ENCODE data around the gene CCDC124.
"Not testable (repeated sequence)": the region's sequence is repeated elsewhere in the genome, so short reads cannot be mapped to it uniquely, and the experiment has no call there.

Gene CCDC124

DNA sequence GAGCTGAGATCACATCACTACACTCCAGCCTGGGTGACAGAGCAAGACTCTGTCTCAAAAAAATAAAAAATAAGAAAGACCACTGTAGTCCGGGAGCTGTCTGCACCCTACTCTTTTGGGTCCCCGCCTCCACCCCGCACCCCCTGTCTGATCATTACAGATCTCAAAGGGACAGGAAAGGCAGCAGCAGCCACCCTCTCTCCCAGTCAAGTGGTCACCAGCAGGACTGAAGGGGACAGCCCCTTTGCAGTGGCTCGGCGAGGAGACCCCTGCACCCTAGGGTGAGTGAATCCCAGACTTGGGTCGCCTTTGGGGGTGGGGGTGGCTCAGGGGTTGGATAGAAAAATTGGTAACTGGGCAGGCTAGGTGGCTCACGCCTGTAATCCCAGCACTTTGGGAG lies 21.6 kb downstream of the CCDC124 start:
- DNase-seq, result no peak

DNA sequence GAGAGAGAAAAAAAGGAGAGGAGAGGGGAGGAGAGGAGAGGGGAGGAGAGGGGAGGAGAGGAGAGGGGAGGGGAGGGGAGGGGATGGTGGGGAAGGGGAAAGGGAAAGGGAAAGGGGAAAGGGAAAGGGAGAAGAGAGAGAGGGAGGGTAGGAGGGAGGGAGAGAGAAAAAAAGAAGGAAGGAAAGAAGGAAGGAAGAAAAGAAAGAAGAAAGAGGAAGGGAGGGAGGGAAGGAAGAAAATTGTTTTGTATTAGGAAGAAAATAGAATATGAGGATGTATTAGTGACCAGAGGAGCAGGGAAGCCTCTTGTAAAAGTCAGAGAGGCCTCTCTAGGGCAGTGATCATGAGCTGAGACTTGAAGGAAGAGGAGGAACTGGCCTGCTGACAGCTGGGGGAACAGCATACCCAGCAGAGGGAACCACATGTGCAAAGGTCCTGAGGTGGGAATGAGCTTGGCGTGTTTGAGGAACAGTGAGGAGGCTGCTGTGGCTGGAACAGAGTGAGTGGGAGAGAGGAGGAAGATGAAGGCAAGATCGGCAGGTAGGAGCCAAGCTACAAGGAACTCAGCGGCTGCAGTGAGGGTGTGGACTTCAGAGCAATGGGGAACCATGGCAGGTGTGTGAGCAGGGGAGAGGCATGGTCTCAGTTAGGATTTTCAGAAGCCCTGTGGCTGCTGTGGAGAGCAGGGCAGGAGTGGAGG lies 24.5 kb downstream of the CCDC124 start:
- no peak for DNase-seq

DNA sequence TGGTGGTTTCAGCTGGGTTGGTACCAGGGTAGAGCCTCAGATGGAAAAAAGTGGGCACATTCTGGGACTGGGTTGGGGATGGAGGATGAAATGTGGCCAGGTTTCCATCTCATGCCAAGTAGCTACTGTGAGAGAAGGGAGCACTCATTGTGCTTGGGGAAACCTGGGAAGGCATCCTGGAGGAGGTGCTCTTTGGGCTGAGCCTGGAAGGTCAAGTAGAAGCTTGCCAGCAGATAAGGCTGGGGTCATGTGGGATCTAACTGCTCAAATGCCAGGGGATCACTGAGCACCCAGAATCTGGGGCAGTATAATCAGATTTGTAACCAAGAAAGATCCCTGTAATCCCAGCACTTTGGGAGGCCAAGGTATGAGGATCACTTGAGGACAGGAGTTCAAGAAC lies 25.1 kb downstream of the CCDC124 start:
- no peak for DNase-seq

DNA sequence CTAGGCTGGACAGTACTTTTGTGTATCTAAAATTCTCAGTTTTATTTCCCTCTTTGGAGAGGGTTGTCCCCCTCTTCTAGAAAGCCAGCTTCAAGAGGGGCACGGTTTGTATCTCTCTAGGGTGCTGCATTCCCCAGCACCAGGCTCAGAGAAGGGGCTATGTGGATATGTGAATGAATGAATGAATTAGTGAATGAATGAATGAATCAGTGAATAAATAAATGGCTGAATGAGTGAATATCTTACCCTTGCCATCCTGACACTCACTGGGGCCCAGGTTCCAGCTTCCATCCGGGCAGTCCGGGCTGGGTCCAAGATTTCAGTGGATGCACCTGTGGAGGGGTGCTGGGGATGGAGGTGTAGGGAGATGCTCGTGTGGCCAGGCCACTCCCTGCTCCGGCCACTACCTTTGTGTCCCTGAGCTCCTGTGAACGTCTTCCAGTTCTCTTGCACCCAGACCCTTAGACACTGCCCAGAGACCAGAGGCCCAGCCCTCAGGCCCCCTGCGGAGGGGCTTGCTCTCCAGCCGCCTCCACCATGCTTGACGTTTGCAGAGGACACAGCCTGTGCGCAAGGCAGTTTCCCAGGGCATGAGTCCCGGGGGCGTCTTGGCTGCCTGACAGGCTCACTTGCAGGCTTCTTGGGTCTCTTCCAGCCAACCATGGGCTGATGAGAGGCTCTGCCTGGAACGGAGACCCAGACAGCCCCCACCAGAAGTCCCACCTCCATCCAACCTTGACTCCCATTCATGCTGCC lies 31.3 kb downstream of the CCDC124 start:
- no peak for DNase-seq

DNA sequence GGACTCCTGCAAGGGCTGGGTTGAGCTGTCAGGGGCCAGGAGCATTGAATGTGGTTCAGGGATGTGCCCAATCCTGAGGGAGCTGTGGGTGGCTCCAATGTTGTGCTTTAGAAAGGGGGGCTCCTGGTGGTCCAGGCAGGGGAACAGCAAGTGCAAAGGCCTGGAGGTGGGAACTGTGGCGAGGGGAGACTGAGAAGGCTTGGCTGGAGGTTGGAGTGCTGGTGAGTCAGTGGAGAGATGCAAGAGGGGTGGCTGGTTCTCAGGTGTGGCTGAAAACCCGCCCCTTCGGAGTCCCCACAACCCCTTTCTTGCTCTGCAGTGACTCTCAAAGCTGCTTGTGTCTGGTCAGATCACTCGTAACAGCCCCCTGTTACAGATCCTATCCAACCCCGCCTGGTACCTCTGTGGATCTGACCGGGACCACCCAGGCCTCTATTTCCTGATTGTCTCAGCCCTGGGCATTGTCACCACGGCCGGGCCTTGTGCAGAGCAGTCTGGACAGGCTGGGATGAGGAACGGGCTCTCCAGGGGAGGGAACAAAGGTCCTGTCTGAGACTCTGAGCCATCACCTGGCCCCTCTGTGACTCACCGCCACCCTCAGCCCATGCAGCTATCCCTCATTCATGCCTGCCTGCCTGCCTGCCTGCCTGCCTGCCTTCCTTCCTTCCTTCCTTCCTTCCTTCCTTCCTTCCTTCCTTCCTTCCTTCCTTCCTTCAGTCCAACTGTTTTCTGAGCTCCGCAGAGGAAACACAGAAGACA lies 32.7 kb downstream of the CCDC124 start:
- DNase-seq, result no peak

DNA sequence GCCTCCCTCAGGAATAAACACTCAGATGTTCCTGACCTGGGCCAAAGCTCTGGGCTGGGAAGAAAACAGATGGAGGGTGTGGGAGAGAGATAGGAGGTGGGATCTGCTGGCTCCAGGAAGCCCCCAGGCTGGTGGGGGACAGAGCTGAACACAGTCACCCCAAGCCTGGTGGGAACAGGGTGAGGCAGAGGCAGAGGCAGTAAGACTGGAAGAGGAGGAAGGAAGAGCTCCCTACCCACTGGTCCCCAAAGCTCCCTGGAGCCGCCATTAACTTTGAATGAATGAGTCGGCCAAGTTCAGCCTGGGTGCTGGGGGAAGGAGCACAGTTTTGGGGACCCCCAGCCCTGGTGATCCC lies 33.3 kb downstream of the CCDC124 start:
- no peak for DNase-seq

DNA sequence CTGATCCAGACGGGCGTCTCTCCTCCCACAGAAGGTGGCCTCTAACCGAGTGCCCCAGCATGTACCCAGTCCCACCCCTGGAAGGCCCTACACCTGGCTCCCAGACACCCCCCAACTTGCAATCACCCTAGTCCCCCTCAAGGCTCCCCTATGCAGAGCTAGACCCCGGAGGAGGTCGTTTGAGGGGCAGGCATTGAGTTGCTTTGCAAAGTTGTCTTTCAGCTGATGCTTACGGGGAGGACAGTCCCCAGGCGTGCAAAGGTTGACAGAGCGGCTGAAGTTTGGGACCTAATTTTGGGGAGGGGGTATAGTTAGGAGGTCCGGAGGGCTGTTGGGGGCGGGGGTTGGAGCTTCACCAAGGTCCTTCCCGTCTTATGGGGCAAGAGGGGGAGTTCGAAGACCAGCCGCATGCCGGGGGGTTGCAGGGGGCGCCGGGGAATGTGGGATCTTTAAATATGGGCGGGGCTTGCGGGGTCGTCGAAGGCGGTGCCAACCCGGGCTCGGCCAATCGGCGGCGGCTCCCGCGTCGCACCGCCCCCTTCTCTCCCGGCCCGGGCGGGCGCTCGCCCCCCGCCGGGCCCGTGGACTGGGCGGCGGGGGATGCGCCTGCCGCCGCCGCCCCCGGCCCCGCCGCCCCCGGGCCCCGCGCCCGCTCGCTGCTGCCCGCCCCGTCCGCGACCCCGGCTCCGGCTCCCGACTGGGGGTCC lies 33.9 kb downstream of the CCDC124 start, which contains the start of gene KCNN1:
KCNN1 (plus strand) TSS at position 558 of the 707 bp plus-strand sequence. CDS start 6,782 bp downstream, outside the sequence.
- no peak for DNase-seq

GRCh38 chr19:17967257-17968051 lies 34.6 kb downstream of the CCDC124 start:
- DNase-seq, result peak; percentile 9

DNA sequence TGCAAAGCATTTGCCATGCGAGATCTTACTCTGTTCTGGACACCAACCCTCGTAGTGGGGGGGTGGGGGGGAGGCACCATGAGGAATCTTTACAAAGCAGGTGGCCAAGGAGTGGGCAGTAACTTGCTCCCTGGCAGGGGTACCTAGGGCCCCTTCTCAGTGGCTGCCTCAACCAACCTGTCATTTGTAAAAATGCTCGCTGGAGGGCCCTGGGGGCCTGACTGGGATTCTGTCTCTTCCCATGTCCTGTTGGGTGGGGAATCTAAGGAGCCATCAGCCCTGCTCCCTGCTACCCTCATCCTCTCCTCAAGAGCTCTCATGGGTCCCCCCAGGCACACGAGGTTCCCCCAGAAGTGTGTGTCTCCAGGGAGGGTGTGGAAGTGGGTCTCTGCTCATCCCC lies 35.5 kb downstream of the CCDC124 start:
- DNase-seq, result no peak

- no peak for DNase-seq
Measured at GRCh38 chr19:17969096-17969792, 36.4 kb downstream of the CCDC124 start.

GRCh38 chr19:17972230-17972629 lies 39.4 kb downstream of the CCDC124 start:
- no peak for DNase-seq

DNA sequence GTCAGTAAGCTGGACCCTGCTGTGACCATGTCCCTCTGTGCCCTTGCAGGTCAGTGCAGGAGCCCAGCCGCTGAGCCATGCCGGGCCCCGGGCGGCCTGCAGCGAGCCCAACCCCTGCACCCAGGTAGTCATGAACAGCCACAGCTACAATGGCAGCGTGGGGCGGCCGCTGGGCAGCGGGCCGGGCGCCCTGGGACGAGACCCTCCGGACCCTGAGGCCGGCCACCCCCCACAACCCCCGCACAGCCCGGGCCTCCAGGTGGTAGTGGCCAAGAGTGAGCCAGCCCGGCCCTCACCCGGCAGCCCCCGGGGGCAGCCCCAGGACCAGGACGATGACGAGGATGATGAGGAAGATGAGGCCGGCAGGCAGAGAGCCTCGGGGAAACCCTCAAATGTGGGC lies 40.9 kb downstream of the CCDC124 start:
- DNase-seq, result no peak

- DNase-seq, result no peak
Measured at GRCh38 chr19:17974551-17974950, 41.7 kb downstream of the CCDC124 start.

GRCh38 chr19:17975032-17975431 lies 42.2 kb downstream of the CCDC124 start:
- DNase-seq, result no peak

DNA sequence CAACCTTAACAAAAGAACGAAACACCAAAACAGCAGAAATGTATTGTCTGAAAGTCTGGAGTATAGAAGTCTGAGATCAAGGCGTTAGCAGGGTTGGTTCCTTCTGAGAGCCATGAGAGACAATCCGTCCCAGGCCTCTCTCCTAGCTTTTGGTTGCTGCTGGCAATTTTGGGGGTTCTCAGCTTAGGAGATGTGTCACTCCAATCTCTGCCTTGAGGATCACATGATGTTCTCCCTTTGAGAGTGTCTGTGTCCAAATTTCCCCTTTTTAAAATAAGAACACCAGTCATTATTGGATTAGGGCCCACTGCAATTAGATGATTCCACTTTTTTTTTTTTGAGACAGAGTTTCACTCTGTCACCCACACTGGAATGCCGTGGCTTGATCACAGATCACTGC lies 44.2 kb downstream of the CCDC124 start:
- no peak for DNase-seq

DNA sequence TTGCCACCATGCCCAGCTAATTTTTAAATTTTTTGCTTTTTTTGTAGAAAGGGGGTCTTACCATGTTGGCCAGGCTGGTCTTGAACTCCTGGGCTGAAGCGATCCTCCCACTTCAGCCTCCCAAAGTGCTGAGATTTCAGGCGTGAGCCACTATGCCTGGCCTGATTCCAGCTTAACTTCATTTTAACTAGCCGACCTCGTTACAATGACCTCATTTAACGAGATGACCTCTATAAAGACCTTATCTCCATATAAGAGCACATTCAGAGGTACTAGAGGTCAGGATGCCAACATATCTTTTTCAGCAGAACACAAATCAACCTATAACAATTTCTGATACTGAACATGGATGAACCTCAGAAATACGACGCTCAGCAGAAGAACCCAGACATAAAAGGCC lies 44.7 kb downstream of the CCDC124 start:
- DNase-seq, result no peak

DNA sequence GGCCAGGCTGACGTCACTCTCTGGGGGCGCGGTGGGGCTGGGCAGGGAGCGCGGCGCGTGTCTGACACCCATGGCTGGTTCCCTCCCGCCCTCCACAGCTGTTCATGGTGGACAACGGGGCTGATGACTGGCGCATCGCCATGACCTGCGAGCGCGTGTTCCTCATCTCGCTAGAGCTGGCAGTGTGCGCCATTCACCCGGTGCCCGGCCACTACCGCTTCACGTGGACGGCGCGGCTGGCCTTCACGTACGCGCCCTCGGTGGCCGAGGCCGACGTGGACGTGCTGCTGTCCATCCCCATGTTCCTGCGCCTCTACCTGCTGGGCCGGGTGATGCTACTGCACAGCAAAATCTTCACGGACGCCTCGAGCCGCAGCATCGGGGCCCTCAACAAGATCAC lies 48.8 kb downstream of the CCDC124 start:
- DNase-seq, result no peak

GRCh38 chr19:17982430-17982829 lies 49.6 kb downstream of the CCDC124 start:
- no peak for DNase-seq

DNA sequence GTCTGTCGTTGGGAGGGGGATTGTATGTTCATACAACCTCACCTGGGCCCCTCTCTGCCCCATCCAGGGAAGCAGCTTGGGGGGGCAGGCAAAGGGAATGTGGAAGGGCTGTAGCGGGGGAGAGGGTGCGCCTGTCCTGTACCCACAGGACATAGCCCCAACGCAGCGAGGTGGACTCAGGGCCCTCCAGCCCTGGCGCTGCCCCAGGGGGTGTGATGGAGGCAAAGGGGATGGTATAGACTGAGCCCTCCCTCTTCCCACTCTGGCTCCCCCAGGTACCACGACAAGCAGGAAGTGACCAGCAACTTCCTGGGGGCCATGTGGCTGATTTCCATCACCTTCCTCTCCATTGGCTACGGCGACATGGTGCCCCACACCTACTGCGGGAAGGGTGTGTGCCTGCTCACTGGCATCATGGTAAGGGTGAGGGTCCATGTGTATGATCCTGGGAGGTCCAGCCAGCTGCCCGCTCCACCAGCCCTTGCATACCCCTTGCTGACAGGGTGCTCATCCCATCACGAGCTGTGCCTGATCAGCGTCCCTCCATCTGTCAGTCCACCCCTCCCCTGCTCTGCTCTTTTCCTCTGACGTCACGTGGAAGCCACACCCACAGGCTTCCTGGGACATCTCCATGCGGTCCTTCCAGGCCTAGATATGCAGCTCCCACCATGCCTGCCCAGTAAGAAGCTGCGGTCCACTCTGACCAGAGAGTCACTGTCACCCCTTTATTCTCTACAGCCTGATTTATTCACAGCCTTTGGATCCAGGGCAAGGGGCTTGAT lies 52.4 kb downstream of the CCDC124 start:
- no peak for DNase-seq

GRCh38 chr19:17986569-17986968 lies 53.8 kb downstream of the CCDC124 start:
- not testable (repeated sequence) for DNase-seq

- DNase-seq, result no peak
Measured at GRCh38 chr19:17988161-17988560, 55.3 kb downstream of the CCDC124 start.

Measured in NCI-H1092 (cell line).